Left renal cortex interstitium (tissue), 4 donors: Measurements from ENCODE around the gene MIGA1. TPM values are rescaled to one million over a fixed set of nuclear protein-coding genes. Genes with fewer than 3 reads are reported as not detected.
A peak's percentile ranks its signal among the peaks of the same experiment; 100 is the strongest.

ENCODE experiments used
- DNase-seq, 4 donors: peaks; one replicate each; pipeline ENCODE4 v3.0.0-alpha.2; 2013; ENCODE audit warnings: low read depth in 4 of 4, low spot score in 2 of 4, missing footprints in 1 of 4
- polyA plus RNA-seq, 4 donors: library from polyadenylated mRNA; unstranded; fragments of 120-200 nt; gene quantifications; one replicate each; pipeline ENCODE4 v1.2.1, GENCODE V29; 2013; ENCODE audit not compliant: insufficient read length in 4 of 4

MIGA1 gene
- polyA plus RNA-seq, 4 donors = 17.4 to 24.9 (median 18.9) TPM

DNA sequence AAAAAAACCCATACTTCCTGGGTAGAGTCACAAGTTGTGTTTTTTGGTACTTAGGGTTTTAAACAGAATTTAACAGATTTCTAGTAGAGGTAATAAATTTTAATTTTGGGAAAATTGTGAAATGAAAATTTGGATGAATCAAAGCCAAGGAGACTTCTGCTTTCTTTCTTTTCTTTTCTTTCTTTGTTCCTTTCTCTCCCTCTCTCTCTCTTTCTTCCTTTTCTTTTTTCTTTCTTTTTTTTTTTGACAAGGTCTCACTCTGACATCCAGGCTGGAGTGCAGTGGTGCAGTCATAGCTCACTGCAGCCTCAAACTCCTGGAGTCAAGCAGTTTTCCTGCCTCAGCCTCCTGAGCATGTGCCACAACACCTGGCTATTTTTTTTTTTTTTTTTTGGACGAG, 62.1 kb downstream of the MIGA1 start:
- no peak for DNase-seq

DNA sequence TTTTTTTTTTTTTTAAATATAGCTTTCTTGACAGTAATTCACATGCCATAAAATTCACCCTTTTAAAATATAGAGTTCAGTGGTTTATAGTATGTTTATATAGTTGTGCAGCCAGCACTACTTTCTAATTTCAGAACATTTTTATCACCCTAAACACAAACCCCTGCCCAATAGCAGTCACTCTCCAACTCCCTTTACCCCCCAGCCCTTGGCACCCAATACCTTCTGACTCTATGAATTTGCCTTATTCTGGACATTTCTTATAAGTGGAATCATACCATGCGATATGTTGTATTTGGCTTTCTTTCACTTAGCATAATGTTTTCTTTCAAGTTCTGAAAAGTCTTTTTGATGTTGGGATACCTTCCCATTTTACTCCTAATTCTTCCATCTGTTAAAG, 66.5 kb downstream of the MIGA1 start:
- DNase-seq = no peak

DNA sequence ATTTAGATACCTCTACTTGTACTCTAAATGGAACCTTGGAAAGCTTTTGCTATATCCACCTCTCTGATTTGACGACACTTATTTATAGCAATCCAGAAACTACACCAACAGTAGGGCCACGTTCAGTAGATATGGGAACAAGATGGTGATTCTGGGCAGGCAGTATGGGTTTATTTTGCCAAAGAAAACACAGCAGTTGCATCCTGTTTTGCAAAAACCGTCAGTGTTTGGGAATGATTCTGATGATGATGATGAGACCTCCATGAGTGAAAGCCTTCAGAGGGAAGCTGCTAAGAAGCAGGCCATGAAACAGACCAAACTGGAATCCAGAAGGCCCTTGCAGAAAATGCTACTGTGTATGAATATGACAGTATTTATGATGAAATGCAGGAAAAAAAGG, 67.5 kb downstream of the MIGA1 start:
- DNase-seq = no peak

DNA sequence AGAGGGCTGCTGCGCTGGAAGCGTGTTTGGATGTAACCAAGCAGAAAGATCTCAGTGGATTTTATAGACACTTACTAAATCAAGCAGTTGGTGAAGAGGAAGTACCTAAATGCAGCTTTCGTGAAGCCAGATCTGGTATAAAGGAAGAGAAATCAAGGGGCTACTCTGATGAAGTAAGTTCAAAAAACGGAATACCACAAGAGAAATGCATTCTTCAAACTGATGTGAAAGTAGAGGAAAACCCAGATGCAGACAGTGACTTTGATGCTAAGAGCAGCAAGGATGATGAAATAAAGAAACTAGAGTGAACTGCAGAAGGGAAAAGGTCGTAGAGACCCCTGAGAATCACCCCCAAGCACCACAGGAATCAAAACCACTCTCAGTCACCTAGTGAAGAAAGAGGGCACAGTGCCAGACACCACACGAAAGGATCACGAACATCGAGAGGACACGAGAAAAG, 68.2 kb downstream of the MIGA1 start:
- no peak for DNase-seq

DNA sequence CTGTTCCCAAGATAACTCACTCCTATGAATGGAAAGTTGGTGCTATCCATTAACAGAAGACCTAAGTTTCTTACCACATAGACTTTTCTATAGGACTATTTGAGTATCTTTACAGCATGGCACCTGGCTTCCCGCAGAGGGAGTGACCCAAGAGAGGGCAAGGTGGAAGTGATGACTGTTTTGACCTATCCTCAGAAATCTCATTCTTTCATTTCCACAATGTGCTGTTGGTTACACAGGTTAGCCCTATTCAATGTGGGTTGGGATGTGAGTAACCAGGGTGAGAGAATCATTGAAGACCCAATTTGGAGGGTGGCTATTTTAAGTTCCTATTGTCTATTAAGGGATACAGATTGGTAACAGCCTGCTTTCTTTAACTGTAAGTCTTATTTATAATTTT, 70.6 kb downstream of the MIGA1 start:
- DNase-seq = no peak

DNA sequence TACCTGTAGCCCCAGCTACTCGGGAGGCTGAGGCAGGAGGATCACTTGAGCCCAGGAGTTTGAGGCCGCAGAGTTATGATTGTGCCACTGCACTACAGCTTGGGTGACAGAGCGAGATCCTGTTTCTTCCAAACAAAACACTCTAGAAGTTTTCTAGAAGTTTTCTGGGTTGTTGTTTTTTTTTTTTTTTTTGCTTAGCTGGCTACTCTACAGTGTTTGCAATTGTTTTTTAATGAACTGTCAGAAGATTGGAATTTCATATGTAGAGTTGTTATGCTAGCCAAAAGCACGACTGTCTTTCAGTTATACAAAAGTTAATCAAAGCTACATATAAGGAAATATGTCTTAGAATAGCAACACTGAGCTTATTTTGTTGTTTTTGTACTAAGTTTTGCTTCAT, 78.1 kb downstream of the MIGA1 start:
- DNase-seq = no peak

DNA sequence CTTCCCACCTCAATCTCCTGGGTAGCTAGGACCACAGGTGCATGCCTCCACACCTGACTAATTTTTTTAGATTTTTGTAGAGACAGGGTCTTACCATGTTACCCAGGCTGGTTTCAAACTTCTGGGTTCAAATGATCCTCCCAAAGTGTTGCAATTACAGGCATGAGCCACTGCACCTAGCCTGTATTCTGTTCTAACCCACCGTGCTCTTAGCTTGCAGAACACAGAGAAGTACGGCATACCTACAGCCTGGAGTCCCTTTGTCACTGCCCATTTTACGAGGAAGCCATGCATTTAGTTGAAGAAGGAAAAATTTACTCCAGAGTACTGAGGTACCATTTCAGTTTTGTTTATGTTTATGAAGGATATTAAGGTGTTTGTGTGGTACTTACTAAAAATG, 79.3 kb downstream of the MIGA1 start:
- DNase-seq = no peak

DNA sequence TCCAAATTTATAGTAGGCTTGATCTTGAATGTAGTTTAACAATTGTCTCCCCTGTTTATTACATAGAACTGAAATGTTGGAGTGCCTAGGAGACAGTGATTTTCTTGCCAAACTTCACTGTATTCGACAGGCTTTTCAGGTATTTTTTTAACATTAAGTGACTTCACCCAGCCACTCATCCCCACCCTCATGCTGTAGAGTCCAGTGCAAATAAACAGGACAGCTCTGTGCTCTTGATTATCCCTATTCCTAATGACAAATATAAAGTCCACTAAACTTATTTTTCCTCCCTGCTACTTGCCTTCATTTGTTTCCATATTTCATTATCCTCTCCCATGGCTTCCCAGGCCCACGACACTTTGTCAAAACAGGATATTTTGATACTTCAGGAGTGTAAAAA, 79.8 kb downstream of the MIGA1 start:
- DNase-seq = no peak

DNA sequence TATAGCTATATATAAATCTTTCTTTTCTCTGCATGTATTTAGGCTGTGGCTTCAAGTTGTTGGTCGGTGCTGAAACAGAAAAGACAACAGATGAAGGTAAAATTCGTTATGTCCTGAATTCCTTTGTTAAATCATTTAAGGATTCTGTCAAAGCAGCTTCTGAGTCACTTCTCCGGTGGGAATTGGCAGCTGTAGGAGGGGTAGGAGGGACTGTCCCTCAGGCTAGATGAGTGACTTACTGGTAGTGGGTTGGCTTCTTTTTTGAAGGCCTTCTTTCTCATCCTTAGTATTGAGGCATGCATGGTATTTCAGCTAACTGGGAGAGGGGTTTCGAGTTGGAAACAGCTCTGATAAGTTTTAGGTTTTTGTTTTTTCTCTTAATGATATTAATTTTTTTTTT, 86.8 kb downstream of the MIGA1 start:
- DNase-seq = no peak

DNA sequence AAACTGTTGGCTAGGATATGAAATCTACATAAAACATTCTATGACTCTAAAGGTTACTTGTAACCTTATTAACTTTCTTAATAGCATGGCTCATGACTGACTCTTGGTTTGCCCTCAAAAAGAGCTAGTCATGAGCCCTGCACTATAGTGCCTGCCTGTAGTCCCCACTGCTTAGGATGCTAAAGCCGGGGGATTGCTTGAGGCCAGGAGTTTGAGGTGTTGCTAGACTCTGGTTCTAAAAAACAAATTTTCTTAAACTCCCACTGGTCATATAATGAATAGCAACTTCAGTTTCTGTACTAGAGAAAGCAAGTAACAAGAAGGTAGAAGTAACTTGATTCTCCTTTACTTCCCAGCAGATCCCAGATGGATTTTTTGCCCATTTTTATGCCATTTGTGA, 93.2 kb downstream of the MIGA1 start:
- DNase-seq = no peak

DNA sequence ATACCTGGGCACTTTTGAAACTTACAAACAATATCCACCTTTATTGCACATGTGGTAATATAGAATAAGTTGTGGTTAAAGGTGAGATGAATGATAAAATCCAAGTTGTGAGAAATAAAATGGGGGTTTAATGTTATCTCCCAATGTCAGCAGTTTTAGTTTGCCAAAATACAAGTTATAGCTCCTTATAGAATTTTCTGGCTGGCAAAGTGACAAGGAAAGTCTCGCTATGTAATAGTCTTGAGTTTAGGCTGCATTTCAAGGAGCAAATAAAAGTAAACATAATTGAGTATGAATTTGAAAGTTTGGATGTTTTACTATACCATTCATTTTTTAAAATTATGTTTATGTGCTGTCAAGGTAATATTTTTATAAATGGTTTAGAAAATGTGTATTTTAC, 94.0 kb downstream of the MIGA1 start:
- no peak for DNase-seq

DNA sequence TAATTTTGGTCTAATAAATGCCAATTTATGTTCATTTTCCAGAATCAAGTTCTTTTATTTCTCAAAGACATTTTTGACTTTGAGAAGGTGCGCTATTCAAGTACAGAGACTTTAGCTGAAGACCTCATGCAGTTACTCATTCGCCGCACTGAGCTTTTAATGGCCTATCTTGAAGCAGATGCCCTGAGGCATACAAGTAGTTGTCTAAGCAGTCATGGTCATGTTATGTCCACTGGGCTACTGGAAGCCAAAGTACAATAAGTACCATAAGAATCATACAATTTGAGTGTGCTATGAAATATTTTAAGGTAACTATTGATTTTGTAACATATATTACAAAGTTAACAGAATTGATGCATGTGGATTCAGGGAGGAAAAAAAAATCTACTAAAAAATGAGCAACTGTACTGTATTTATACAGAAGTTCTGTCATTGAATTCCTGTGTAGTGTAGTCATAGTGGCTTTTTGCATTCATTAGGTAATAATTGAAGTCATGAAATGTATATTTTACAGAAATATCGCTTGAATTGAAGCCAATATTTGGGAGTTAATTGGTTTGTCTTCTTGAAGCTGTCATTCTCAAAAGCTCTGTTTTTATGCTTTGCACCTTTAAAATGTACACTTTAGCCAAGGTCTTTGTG, 95.5 kb downstream of the MIGA1 start:
- DNase-seq = no peak

DNA sequence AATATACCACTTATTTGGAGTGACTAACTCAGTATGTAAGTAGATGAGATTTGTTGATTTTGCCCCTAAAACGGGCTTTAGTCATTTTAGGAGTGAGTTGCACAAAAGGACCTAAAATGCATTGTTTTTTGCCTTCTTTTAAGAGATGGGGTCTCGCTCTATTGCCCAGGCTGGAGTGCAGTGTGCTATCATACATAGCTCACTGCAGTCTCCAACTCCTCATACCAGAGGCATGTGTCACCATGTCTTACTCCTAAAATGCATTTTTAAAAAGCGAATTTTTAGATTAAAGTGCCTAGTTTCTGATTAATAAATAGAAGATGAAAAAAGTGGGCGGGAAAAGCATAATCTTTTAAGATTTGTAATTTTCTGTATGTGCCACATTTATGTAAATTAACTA, 97.4 kb downstream of the MIGA1 start:
- DNase-seq = no peak

DNA sequence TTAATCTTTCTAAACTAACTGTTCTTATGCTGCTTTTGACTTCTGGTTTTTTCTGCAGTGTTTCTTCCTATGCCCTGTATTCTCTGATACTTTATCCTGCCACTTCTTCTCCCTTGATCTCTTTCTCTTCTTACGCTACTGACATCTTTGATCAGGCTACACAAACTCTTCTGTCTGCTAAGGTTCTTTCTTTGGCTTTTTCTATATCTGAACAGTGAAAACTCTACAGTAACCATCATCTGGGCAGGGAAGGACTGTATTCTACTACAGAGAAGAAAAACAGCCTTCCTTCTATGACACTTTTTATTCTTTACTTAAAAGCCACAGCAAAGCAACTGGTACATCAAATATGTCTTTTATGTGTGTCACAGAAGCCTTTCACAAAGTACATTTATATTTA, 101.6 kb downstream of the MIGA1 start:
- no peak for DNase-seq

DNA sequence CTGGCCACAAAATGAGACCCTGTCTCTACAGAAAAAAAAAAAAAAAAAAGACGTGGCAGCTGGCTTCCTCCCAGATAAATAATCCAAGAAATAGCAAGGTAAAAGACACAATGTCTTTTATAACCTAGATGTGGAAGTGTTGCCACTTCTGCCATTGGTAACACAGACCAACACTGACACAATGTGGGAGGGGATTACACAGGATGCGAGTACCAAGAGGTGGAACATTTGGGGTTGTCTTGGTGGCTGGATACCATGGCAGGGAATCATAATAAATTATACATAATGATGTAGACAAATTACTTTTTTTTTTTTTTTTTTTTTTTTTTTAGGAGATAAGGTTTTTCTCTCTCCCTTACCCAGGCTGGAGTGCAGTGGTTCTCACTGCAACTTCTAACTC, 103.0 kb downstream of the MIGA1 start:
- no peak for DNase-seq

DNA sequence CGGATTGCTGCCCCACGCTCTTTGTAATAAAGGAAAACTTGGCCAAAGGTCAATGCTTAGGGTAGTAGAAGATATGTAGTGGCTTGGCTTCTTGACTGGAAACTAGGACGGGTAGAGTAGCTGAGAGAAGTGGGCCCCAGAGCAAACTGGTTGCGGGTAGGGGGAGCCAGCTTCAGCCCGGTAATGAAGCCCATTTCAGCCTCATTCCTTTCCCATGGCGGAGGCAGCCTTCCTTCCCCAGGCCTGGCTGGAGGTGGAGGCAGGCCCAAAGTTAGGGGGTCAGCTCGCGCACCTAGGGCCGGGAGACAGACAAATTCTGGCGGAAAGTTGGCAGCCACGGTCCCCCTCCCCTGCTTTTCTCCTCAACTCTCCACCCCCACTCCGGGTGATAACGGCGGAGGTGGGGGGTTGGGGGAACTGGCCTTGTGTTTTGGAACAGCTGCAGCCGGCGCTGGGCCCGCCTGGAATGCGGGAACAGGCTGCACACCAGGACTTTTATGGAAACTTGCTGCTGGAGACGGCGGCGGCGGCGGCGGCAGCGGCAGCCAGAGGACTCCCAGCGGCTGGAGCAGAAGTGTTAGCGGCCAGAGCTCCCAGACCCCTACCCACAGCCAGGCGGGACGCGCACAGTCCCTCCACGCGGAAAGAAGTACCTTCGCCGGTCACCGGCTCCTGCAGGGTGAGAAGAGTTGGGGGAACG, 108.8 kb downstream of the MIGA1 start, which contains the start of gene NEXN:
Gene NEXN, plus strand, starts transcription at position 544 of the 700 bp plus-strand sequence. CDS start 27,483 bp downstream, outside the sequence.
- DNase-seq = peak; percentile 42 to 64 (median 56)

DNA sequence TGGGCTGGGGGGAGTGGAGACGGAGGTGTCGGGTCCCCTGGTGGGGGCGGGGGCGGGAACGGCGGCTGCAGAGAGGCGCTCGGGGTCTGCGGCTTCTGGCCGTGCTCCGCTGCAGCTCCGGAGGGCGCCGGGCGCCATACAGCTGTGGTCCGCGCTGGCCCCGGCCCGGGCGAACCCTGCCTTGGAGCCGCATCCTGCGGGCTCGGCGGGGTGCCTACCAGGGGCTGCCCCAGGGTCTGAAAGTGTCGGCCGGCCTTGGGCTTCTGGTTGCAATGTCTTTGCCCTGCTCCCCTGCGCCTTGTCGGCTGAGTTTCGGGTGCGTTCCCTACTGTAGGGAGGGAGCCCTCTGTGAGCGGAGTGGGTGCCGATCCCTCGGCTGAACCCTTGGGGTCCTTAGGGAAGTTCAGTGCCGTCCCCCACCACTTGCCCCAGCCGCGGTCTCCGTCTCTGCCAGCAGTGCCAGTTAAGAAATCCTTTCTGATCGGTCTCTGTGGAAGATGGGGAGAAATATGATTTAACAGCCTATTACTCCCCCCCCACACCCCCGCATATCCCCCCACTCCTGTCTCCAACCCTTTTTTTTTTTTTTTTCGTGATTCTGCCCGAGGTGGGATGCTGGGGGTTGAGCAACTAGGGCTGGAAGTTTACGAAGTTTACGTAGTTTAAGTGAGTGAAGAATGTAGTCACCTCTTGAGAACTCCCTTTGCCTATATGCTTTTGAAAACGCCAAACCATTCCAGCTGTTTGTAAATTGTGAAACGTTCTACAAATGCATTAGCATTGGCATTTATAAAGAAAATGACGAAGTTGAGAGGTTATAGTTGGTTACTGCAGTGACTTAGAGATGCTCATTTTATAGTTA, 109.6 kb downstream of the MIGA1 start:
- DNase-seq = peak; percentile 37 to 67 (median 48)

DNA sequence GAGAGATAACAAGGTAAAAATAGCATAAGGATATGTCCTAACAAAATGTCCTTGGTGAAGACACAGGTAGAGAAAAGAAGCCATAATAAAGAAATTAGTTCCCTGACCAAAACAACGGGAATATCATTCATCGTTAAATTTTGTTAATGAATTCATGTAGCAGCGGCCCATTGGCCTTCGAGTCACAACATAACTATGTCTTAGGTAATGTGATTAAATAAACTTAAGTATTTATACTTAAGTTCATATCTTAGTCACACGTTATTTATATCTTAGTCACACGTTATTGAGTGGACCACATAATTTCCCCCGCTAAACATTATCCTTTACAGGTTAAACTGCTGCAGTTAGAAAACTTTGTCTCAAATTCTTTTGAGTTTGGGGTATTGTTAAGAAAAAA, 110.2 kb downstream of the MIGA1 start:
- no peak for DNase-seq

DNA sequence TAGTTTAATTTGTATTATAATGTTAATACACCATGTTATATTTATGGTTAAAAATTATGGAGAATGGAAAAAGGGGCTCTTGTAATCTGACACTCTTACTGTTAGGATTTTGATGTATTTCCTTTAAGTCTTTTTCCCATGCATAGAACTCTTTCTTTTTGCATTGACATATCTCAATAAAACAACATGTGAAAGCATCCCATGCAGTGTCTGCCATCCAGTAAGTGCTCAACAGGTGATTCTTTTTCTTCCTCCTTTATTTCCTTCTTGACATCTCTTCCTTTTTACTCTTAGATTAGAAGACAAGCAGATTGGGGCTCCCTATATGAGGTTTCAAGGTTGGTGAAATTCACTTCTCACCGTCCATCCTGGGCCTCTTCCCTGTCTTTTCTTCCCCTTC, 111.8 kb downstream of the MIGA1 start:
- no peak for DNase-seq

DNA sequence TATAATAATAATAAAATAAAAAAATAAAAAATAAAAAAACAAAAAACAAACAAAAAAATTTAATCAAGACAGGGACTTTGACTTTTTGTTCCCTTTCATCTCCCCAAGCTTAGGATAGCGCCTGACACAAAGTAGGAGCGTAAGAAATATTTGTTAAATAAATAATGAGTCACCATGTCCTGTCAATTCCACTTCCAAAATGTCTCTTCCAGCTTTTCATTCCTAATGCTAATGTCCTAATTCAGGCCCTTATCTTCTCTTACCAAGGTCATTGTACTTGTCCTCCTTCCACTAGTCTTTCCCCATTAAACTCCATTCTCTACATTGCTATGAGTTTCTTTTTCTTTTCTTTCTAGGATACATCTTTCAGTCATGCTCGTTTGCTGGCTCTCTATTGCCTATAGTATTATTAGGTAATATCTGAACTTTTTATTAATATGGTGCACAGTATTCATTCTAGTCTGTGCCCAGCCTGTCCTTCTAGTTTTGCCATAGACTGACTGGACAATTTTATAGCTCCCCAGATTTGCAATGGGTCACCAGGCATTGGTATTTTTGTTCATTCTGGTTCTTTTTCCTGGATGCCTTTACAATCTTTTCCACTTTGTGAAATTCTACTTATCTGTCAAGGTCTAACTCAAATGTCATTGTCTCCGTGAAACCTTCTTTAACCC, 120.3 kb downstream of the MIGA1 start:
- no peak for DNase-seq
